ENCODE results near the gene ATAD2B.
A peak's percentile ranks its signal among the peaks of the same experiment; 100 is the strongest.

ATAD2B gene

GRCh38 chr2:23769364-23769763 lies 157.6 kb downstream of the ATAD2B start:
- 100% methylated on average over 1 of the region's 5 CpGs for WGBS (ENCODE audit: insufficient coverage)
- H3K4me1 ChIP-seq (ENCODE audit: control extremely low read depth in 1 of 4, control insufficient read depth in 4 of 4, insufficient read depth in 4 of 4, low read length in 3 of 4): peaks cover 0 to 13% (median 0%) of the 10 kb centered on the region in 4 experiments
- peaks cover 0 to 5% (median 2%) of the 10 kb centered on the region in 5 experiments for H3K9me3 ChIP-seq (ENCODE audit: control extremely low read depth in 1 of 5, control insufficient read depth in 4 of 5, insufficient read depth in 2 of 5, low read depth in 1 of 5, low read length in 4 of 5)
- POLR2A ChIA-PET: no interaction called here
- no peaks in the 10 kb centered on the region for H3K27me3 ChIP-seq (replicated peaks in 2 of 5; ENCODE audit: control insufficient read depth in 4 of 5, insufficient read depth in 5 of 5, low read length in 4 of 5)
- H3K27ac ChIP-seq (ENCODE audit: insufficient read depth in 1 of 2, low read depth in 1 of 2, low read length in 2 of 2, poor library complexity in 1 of 2, severe bottlenecking in 2 of 2): no peak overlapping the region
- H3K36me3 ChIP-seq (ENCODE audit: control insufficient read depth in 4 of 4, insufficient read depth in 4 of 4, low read length in 3 of 4): peaks cover 11 to 32% (median 25%) of the 10 kb centered on the region in 4 experiments
- CTCF ChIA-PET: no interaction called here
- no peak for DNase-seq
- H3K4me3 ChIP-seq (ENCODE audit: control insufficient read depth in 1 of 7, extremely low read depth in 1 of 7, insufficient read depth in 4 of 7, low read depth in 2 of 7, low read length in 6 of 7): no peak overlapping the region

- Histone ChIP-seq H3K27me3 (replicated peaks in 2 of 5; ENCODE audit: control insufficient read depth in 4 of 5, insufficient read depth in 5 of 5, low read length in 4 of 5) (no peaks in the 10 kb centered on the region), H3K36me3 (ENCODE audit: control insufficient read depth in 4 of 4, insufficient read depth in 4 of 4, low read length in 3 of 4) (peaks cover 11 to 29% (median 18%) of the 10 kb centered on the region in 4 experiments), H3K9me3 (ENCODE audit: control extremely low read depth in 1 of 5, control insufficient read depth in 4 of 5, insufficient read depth in 2 of 5, low read depth in 1 of 5, low read length in 4 of 5) (peaks cover 0 to 5% (median 2%) of the 10 kb centered on the region in 5 experiments), H3K27ac (ENCODE audit: insufficient read depth in 1 of 2, low read depth in 1 of 2, low read length in 2 of 2, poor library complexity in 1 of 2, severe bottlenecking in 2 of 2) (no peak overlapping the region), H3K4me1 (ENCODE audit: control extremely low read depth in 1 of 4, control insufficient read depth in 4 of 4, insufficient read depth in 4 of 4, low read length in 3 of 4) (peaks cover 0 to 13% (median 0%) of the 10 kb centered on the region in 4 experiments), H3K4me3 (ENCODE audit: control insufficient read depth in 1 of 7, extremely low read depth in 1 of 7, insufficient read depth in 4 of 7, low read depth in 2 of 7, low read length in 6 of 7) (no peak overlapping the region)
- ChIA-PET CTCF (interaction anchor here (0.7 kb wide), 1 partner anchor 11 kb away, joined by 3 read pairs; no protein-coding TSS in a partner anchor), POLR2A (no interaction called here)
- peak in 1 of 3 donors; percentile 24 for DNase-seq
- WGBS (ENCODE audit: insufficient coverage): 100% methylated on average over 3 of the region's 5 CpGs
These were observed 158.9 kb downstream of the ATAD2B start for GRCh38 chr2:23767876-23768621.

- no peak overlapping the region for H3K4me3 ChIP-seq (ENCODE audit: control insufficient read depth in 1 of 7, extremely low read depth in 1 of 7, insufficient read depth in 4 of 7, low read depth in 2 of 7, low read length in 6 of 7)
- H3K27me3 ChIP-seq (replicated peaks in 2 of 5; ENCODE audit: control insufficient read depth in 4 of 5, insufficient read depth in 5 of 5, low read length in 4 of 5): no peaks in the 10 kb centered on the region
- no peak for DNase-seq
- no CpG with 5 or more reads among the region's 3 CpGs for WGBS (ENCODE audit: insufficient coverage)
- H3K4me1 ChIP-seq (ENCODE audit: control extremely low read depth in 1 of 4, control insufficient read depth in 4 of 4, insufficient read depth in 4 of 4, low read length in 3 of 4): peaks cover 0 to 5% (median 1%) of the 10 kb centered on the region in 4 experiments
- H3K36me3 ChIP-seq (ENCODE audit: control insufficient read depth in 4 of 4, insufficient read depth in 4 of 4, low read length in 3 of 4): peaks cover 6 to 33% (median 15%) of the 10 kb centered on the region in 4 experiments
- H3K27ac ChIP-seq (ENCODE audit: insufficient read depth in 1 of 2, low read depth in 1 of 2, low read length in 2 of 2, poor library complexity in 1 of 2, severe bottlenecking in 2 of 2): no peak overlapping the region
- H3K9me3 ChIP-seq (ENCODE audit: control extremely low read depth in 1 of 5, control insufficient read depth in 4 of 5, insufficient read depth in 2 of 5, low read depth in 1 of 5, low read length in 4 of 5): no peaks in the 10 kb centered on the region
- ChIA-PET POLR2A (no interaction called here), CTCF (interaction anchor here (1.8 kb wide), 1 partner anchor 13 kb away, joined by 5 read pairs; no protein-coding TSS in a partner anchor)
These were observed 164.8 kb downstream of the ATAD2B start for GRCh38 chr2:23762141-23762540.

GRCh38 chr2:23761638-23762037 lies 165.3 kb downstream of the ATAD2B start:
- no peak for DNase-seq
- peaks cover 0 to 5% (median 1%) of the 10 kb centered on the region in 4 experiments for H3K4me1 ChIP-seq (ENCODE audit: control extremely low read depth in 1 of 4, control insufficient read depth in 4 of 4, insufficient read depth in 4 of 4, low read length in 3 of 4)
- no peaks in the 10 kb centered on the region for H3K27me3 ChIP-seq (replicated peaks in 2 of 5; ENCODE audit: control insufficient read depth in 4 of 5, insufficient read depth in 5 of 5, low read length in 4 of 5)
- no peaks in the 10 kb centered on the region for H3K9me3 ChIP-seq (ENCODE audit: control extremely low read depth in 1 of 5, control insufficient read depth in 4 of 5, insufficient read depth in 2 of 5, low read depth in 1 of 5, low read length in 4 of 5)
- H3K27ac ChIP-seq (ENCODE audit: insufficient read depth in 1 of 2, low read depth in 1 of 2, low read length in 2 of 2, poor library complexity in 1 of 2, severe bottlenecking in 2 of 2): no peak overlapping the region
- WGBS (ENCODE audit: insufficient coverage): no CpG with 5 or more reads among the region's 1 CpG
- H3K4me3 ChIP-seq (ENCODE audit: control insufficient read depth in 1 of 7, extremely low read depth in 1 of 7, insufficient read depth in 4 of 7, low read depth in 2 of 7, low read length in 6 of 7): no peak overlapping the region
- peaks cover 8 to 37% (median 17%) of the 10 kb centered on the region in 4 experiments for H3K36me3 ChIP-seq (ENCODE audit: control insufficient read depth in 4 of 4, insufficient read depth in 4 of 4, low read length in 3 of 4)
- POLR2A ChIA-PET: no interaction called here
- CTCF ChIA-PET: interaction anchor here (1.7 to 1.8 kb wide), 2 partner anchors 13 to 431 kb away, joined by 4 to 5 read pairs; no protein-coding TSS in a partner anchor

GRCh38 chr2:23760736-23761135 lies 166.2 kb downstream of the ATAD2B start:
- no CpG with 5 or more reads among the region's 4 CpGs for WGBS (ENCODE audit: insufficient coverage)
- peaks cover 0 to 5% (median 1%) of the 10 kb centered on the region in 4 experiments for H3K4me1 ChIP-seq (ENCODE audit: control extremely low read depth in 1 of 4, control insufficient read depth in 4 of 4, insufficient read depth in 4 of 4, low read length in 3 of 4)
- H3K4me3 ChIP-seq (ENCODE audit: control insufficient read depth in 1 of 7, extremely low read depth in 1 of 7, insufficient read depth in 4 of 7, low read depth in 2 of 7, low read length in 6 of 7): no peak overlapping the region
- no peaks in the 10 kb centered on the region for H3K27me3 ChIP-seq (replicated peaks in 2 of 5; ENCODE audit: control insufficient read depth in 4 of 5, insufficient read depth in 5 of 5, low read length in 4 of 5)
- POLR2A ChIA-PET: interaction anchor here (0.7 kb wide), 1 partner anchor 428 kb away, joined by 3 read pairs; no protein-coding TSS in a partner anchor
- peaks cover 8 to 39% (median 17%) of the 10 kb centered on the region in 4 experiments for H3K36me3 ChIP-seq (ENCODE audit: control insufficient read depth in 4 of 4, insufficient read depth in 4 of 4, low read length in 3 of 4)
- CTCF ChIA-PET: interaction anchor here (1.2 to 1.8 kb wide), 4 partner anchors 10 to 1406 kb away, joined by 4 to 5 read pairs (median 4); no protein-coding TSS in a partner anchor
- peak; percentile 29 to 70 (median 67) for DNase-seq
- no peaks in the 10 kb centered on the region for H3K9me3 ChIP-seq (ENCODE audit: control extremely low read depth in 1 of 5, control insufficient read depth in 4 of 5, insufficient read depth in 2 of 5, low read depth in 1 of 5, low read length in 4 of 5)
- H3K27ac ChIP-seq (ENCODE audit: insufficient read depth in 1 of 2, low read depth in 1 of 2, low read length in 2 of 2, poor library complexity in 1 of 2, severe bottlenecking in 2 of 2): no peak overlapping the region

- peaks cover 0 to 5% (median 1%) of the 10 kb centered on the region in 4 experiments for H3K4me1 ChIP-seq (ENCODE audit: control extremely low read depth in 1 of 4, control insufficient read depth in 4 of 4, insufficient read depth in 4 of 4, low read length in 3 of 4)
- H3K27me3 ChIP-seq (replicated peaks in 2 of 5; ENCODE audit: control insufficient read depth in 4 of 5, insufficient read depth in 5 of 5, low read length in 4 of 5): no peaks in the 10 kb centered on the region
- H3K27ac ChIP-seq (ENCODE audit: insufficient read depth in 1 of 2, low read depth in 1 of 2, low read length in 2 of 2, poor library complexity in 1 of 2, severe bottlenecking in 2 of 2): no peak overlapping the region
- H3K9me3 ChIP-seq (ENCODE audit: control extremely low read depth in 1 of 5, control insufficient read depth in 4 of 5, insufficient read depth in 2 of 5, low read depth in 1 of 5, low read length in 4 of 5): no peaks in the 10 kb centered on the region
- H3K36me3 ChIP-seq (ENCODE audit: control insufficient read depth in 4 of 4, insufficient read depth in 4 of 4, low read length in 3 of 4): peaks cover 12 to 40% (median 18%) of the 10 kb centered on the region in 4 experiments
- WGBS (ENCODE audit: insufficient coverage): 92% methylated on average over 2 of the region's 6 CpGs
- CTCF ChIA-PET: interaction anchor here (0.6 to 1.2 kb wide), 2 partner anchors 9 to 21 kb away, joined by 3 to 4 read pairs; no protein-coding TSS in a partner anchor
- H3K4me3 ChIP-seq (ENCODE audit: control insufficient read depth in 1 of 7, extremely low read depth in 1 of 7, insufficient read depth in 4 of 7, low read depth in 2 of 7, low read length in 6 of 7): no peak overlapping the region
- POLR2A ChIA-PET: no interaction called here
- DNase-seq: no peak
These were observed 169.1 kb downstream of the ATAD2B start for GRCh38 chr2:23757686-23758433.
